Lower leg skin (tissue), 4 donors: ENCODE data around the gene ALMS1. TPM values are rescaled to one million over a fixed set of nuclear protein-coding genes. Genes with fewer than 3 reads are reported as not detected.

Experiments
- DNase-seq, 2 donors: peaks; one replicate each; pipeline ENCODE4 v3.0.0-alpha.2; 2019; ENCODE audit warnings: low spot score in 2 of 2
- H3K4me3 ChIP-seq: fragments of 200-600 bp; sonication (generic); 2 replicates; pipeline ENCODE4 v1.5.1; 2017; ENCODE audit warnings: mild to moderate bottlenecking, low read depth; ENCODE audit not compliant: poor library complexity, severe bottlenecking
- POLR2A ChIP-seq, 2 donors: fragments of 450-650 bp; IDR thresholded peaks; one replicate each; pipeline ENCODE4 v1.6.1; 2016 to 2017; ENCODE audit warnings: antibody characterized with exemption in 2 of 2, mild to moderate bottlenecking in 1 of 2, moderate library complexity in 1 of 2
- WGBS, 2 donors: methylation state at CpG; one replicate each; pipeline ENCODE4 v1.1.5; 2018; 5-methylcytosine and 5-hydroxymethylcytosine counted together
- intact Hi-C: fragments of 100-400 bp; cut with DNase I; formaldehyde crosslinking; loops from one replicate; pipeline ENCODE4 v1.15.0; 2023; ENCODE audit warnings: low total_unique reads
- total RNA-seq, 4 donors: library from RNA; depleted of rRNA; stranded (reverse); fragments of >200 nt; gene quantifications; one replicate each; pipeline ENCODE4 v1.1.0, GENCODE V29; 2016
- TF ChIP-seq, protein P1 (sequence below), 3 donors: fragments of 450-650 bp; IDR thresholded peaks; one replicate each; pipeline ENCODE4 v1.5.1; 2016; ENCODE audit warnings: antibody characterized with exemption in 3 of 3, mild to moderate bottlenecking in 3 of 3, moderate library complexity in 2 of 3

Gene ALMS1
- total RNA-seq, 4 donors from 2014 or later = 10.1 to 17.6 (median 14.3) TPM

DNA sequence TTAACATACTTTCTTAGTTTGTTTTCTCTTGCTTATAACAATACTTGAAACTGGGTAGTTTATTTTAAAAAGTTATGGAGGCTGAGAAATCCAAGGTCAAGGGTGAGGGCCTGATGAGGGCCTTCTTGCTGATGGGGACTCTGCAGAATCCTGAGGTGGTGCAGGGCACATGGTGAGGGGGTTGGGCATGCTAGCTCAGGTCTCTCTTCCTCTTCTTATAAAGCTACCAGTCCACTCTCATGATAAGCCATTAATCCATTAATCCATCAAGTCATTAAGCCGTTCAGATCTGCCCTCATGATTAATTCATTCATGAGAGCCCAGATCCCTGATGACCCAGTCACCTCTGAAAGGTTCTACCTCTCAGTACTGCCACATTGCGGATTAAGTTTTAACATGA lies 21.4 kb downstream of the ALMS1 start:
- DNase-seq = no peak
- no peak overlapping the region for H3K4me3 ChIP-seq
- intact Hi-C loops = no loop called here
- WGBS, 2 donors = 87 to 88% methylated on average over 2 of the region's 2 CpGs
- TF ChIP-seq, protein P1, sequence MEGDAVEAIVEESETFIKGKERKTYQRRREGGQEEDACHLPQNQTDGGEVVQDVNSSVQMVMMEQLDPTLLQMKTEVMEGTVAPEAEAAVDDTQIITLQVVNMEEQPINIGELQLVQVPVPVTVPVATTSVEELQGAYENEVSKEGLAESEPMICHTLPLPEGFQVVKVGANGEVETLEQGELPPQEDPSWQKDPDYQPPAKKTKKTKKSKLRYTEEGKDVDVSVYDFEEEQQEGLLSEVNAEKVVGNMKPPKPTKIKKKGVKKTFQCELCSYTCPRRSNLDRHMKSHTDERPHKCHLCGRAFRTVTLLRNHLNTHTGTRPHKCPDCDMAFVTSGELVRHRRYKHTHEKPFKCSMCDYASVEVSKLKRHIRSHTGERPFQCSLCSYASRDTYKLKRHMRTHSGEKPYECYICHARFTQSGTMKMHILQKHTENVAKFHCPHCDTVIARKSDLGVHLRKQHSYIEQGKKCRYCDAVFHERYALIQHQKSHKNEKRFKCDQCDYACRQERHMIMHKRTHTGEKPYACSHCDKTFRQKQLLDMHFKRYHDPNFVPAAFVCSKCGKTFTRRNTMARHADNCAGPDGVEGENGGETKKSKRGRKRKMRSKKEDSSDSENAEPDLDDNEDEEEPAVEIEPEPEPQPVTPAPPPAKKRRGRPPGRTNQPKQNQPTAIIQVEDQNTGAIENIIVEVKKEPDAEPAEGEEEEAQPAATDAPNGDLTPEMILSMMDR (IDR thresholded peaks at IDR 0.05) = no peak
- TF ChIP-seq POLR2A (IDR thresholded peaks at IDR 0.05) = no peak

DNA sequence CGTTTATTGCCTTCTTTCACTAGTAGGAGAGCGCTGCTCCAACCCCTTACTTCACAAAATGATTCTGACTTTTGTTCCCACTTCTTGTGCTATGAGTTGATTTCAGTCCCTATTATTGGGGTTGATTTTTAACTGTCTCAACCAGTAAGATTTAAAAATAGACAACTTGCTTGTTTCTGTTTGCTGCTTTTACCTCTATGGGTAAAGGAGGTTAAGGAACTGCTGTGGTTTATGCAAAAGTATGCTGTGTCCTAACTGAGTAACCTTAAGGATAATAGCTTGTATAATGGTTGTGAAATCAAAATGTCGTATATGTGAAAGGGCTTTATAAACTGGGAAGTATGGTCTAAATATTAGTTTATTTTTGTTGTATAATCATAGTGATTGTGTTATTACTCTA lies 22.6 kb downstream of the ALMS1 start:
- DNase-seq = no peak
- intact Hi-C loops = no loop called here
- WGBS, 2 donors = 69 to 72% methylated on average over 3 of the region's 3 CpGs

DNA sequence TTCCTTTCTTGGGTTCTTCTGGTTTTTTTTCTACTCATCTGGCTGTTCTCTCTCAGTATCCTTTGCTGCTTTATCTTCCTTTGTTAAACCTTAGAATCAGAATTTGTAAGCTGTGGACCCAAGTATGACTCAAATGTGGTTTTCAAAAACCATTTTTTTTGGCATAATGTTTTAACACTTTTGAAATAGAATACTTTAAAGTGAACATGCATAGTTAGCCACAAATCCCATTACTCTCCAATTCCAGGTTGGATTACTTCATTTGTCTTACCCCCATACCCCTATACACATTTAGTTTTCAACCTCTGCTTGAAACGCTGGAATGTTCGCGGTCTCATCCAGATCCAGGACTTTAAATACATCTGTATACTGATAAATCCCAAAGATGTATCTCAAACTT lies 29.1 kb downstream of the ALMS1 start:
- H3K4me3 ChIP-seq = no peak overlapping the region
- TF ChIP-seq POLR2A (IDR thresholded peaks at IDR 0.05) = no peak
- TF ChIP-seq, protein P1 (IDR thresholded peaks at IDR 0.05) = no peak
- 94 to 99% methylated on average over 3 of the region's 3 CpGs for WGBS, 2 donors
- no peak for DNase-seq
- intact Hi-C loops = no loop called here

More for the DNA sequence above, 22.6 kb downstream of the ALMS1 start:
- H3K4me3 ChIP-seq = no peak overlapping the region
- no peak for TF ChIP-seq POLR2A (IDR thresholded peaks at IDR 0.05)
- TF ChIP-seq, protein P1 (IDR thresholded peaks at IDR 0.05) = no peak

DNA sequence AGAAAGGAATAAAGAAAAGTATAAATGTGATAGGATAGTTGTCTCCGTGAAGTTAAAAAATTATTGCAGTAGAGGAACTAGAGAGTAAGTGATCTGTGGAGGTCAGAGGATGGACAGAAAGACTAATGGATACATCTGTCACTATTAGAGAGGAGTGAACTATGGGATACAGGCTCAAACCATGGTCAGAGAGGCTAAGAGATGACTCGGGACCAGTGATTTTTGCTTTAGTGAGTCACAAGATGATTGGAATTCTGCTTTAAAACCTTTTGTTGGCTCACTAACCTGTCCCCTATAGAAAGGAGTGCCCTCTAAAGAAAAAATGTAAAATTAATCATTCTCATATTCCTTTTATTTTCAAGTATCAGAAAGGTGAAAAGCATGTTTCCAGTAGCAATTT lies 30.3 kb downstream of the ALMS1 start:
- TF ChIP-seq, protein P1 (IDR thresholded peaks at IDR 0.05) = no peak
- TF ChIP-seq POLR2A (IDR thresholded peaks at IDR 0.05) = no peak
- 90 to 93% methylated on average over 2 of the region's 2 CpGs for WGBS, 2 donors

DNA sequence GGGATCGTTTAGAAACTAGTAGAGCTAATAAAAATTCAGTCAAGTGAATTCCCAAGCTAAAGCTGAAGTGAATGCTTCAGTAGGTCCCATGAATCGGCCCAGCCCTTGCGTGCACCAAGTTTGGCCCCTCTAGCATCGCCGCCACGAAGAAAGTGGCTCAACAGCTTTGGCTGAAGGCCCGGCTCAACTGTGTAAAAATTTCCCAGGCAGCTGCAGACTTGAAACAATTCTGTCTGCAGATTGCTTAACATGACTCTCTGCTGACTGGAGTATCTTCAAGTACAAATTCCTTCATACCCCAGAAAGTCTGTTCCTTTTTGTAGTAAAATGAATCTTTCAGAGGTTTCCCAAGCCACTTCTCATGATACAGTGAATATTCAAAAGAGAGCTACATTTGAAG lies 32.7 kb downstream of the ALMS1 start:
- intact Hi-C loops = no loop called here
- WGBS, 2 donors = 23 to 33% methylated on average over 7 of the region's 7 CpGs
- peak; percentile 48 to 88 for DNase-seq

More for the DNA sequence above, 30.3 kb downstream of the ALMS1 start:
- no peak for DNase-seq
- intact Hi-C loops = no loop called here
- H3K4me3 ChIP-seq = no peak overlapping the region

DNA sequence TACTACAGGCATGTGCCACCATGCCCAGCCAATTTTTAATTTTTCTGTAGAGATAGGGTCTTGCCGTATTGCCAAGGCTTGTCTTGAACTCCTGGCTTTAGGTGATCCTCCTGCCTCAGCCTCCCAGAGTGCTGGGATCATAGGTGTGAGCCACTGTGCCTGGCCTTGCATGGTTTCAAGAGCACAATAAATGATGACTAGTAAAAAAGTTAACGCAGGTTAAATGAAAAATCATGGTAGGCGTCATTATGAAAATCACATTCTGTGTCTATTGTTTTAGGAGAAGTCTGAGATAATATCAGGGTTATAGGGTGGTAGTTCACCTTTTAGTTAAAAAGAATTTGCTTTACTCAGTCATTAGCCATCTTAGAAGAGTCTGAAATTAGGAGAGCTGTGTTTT lies 38.3 kb downstream of the ALMS1 start:
- intact Hi-C loops = no loop called here
- DNase-seq = no peak
- TF ChIP-seq, protein P1 (IDR thresholded peaks at IDR 0.05) = no peak
- no peak for TF ChIP-seq POLR2A (IDR thresholded peaks at IDR 0.05)
- no peak overlapping the region for H3K4me3 ChIP-seq
- WGBS, 2 donors = 96 to 99% methylated on average over 3 of the region's 3 CpGs

More for the DNA sequence above, 32.7 kb downstream of the ALMS1 start:
- TF ChIP-seq, protein P1 (IDR thresholded peaks at IDR 0.05) = no peak
- no peak for TF ChIP-seq POLR2A (IDR thresholded peaks at IDR 0.05)
- H3K4me3 ChIP-seq = no peak overlapping the region
